GM19455 (cell line): ENCODE data around the gene UGT1A5.
"Not testable (repeated sequence)": the region's sequence is repeated elsewhere in the genome, so short reads cannot be mapped to it uniquely, and the experiment has no call there.

Experiments
- ATAC-seq: cut with Tn5 transposase; IDR thresholded peaks from one replicate; pipeline ENCODE4 v1.9.1; 2021; ENCODE audit not compliant: unreplicated experiment

Gene UGT1A5

DNA sequence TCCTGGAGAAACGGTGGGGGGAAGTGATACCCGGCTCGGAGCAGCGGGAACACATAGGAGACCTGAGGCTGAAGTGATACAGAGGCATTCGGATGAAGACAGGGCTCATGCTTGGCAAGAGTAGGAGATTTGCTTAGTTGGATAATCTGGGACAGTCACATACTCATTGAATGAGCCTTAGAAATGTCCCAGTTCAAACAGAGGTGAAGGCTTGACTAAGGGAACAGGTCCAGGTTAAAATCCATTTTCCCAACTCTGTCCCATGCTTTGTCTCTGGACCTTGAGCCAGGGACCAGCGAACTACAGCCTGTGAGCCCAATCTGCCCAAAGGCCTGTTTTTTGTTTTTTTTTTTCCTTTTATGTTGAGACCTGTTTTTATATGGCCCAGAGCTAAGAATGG lies 18.7 kb upstream of the UGT1A5 start:
- no peak for ATAC-seq

DNA sequence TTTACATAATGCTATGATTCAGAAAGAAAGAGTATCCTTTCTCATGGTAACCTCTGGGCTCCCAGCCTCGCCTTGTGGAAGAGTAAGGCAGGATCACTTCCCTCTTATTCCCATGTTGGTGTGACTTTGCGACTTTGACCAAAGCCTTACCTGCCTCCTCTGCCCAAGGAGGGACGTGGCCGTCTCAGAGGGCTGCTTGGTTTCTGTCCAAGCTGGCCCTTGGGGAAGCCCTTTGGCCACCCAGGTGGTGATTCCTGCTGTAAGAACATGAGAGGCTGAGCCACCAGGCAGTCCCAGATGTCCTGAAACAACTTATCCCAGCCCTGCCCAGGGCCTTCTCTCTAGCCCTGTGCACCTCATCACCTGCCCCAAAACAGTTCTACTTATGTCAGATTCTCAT lies 14.0 kb upstream of the UGT1A5 start:
- no peak for ATAC-seq

DNA sequence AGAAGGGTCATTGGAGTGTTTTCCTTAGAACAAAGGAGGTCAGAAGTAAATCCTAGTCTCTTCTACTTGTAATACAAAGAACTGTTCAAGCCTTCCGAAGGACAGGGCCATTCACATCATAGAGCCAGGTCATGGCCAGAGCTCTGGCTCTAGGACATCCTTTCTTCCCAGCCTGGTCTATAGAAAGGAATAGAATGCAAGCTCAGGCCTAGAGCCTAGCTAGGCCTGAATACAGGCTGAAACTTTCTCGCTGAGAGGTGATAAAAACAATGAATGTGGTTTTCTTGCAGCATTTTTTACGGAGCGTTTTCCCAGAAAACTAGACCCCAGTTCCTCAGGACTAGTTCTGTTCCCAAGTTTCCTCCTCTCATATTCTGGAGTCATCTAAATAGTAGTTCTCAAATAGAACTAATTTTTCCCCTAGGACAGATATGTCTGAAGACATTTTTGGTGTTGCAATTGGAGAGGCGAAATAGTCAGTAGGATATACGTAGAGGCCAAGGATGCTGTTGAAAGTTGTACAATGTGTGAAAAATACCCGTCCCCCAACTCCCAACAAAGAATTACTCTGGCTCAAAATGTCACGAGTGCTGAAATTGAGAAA lies 13.2 kb upstream of the UGT1A5 start:
- ATAC-seq, result no peak

DNA sequence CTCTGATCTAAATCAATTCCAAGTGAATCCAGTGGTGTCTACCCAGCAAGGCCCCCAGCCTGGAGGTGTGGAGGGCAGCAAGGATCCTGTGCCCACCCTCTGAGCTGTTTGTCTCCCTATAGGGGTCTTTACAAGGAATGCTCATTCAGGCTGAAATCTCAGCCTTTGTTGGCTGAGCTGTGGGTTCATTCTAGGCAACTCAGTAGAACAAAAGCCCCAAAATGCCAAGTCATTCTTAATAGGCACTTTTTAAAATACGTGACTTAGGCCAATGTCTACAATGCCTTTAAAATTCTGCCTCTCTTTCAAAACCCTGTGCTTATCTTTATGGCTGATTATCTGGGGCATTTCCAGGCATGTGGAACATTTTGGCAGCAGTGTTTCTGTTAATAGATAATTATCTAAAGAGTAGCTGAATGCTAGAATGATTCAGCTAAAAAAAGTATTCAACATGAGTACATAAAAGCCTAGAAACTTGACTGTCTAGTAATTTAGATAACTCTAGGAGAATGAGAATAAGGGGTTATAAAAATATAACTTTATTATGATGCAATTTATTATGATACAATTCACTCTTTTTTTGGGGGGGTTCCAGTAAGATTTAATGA lies 12.6 kb upstream of the UGT1A5 start:
- ATAC-seq, result no peak

DNA sequence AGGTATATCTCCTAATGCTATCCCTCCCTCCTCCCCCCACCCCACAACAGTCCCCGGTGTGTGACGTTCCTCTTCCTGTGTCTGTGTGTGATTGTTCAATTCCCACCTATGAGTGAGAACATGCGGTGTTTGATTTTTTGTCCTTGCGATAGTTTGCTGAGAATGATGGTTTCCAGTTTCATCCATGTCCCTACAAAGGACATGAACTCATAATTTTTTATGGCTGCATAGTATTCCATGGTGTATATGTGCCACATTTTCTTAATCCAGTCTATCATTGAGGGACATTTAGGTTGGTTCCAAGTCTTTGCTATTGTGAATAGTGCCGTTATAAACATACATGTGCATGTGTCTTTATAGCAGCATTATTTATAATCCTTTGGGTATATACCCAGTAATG lies 11.9 kb upstream of the UGT1A5 start:
- not testable (repeated sequence) for ATAC-seq

DNA sequence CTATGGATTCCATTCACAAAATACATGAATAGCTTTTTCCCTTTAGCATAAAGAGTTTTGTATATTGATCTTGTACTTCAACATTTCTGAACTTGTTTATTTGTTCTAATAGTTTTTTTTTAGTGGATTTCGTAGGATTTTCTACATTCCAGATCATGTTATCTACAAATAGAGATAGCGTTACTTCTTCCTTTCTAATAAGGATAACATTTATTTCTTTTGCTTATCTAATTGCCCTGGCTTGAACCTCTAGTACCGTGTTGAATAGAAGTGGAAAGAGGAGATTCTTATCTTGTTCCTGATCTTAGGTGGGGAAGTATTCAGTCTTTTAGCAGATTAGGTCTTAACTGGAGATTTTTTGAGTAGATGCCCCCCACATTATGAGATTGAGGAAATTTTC lies 10.5 kb upstream of the UGT1A5 start:
- no peak for ATAC-seq

DNA sequence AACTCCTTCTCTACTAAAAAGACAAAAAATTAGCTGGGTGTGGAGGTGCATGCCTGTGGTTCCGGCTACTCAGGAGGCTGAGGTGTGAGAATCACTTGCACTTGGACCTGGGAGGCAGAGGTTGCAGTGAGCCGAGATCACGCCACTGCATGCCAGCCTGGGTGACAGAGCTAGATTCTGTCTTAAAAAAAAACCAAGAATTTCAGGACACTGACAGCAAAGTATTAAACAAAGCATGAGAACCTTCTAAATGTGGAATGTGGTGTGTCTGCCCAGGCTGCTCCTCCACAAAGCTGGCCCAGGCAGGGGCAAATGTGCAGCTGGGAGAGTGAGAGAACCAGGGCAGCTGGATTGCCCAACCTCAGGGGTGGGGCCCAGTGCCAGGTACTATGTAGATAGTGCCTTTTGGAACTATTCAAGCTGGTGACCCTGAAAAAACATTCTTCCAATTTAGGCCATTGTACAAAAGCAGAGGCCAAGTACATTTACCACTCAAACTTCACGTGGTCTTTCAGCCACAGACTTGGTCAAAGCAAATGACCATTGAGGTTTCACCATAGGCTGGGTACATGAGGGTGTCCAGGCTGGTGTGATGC lies 6.7 kb upstream of the UGT1A5 start:
- no peak for ATAC-seq

DNA sequence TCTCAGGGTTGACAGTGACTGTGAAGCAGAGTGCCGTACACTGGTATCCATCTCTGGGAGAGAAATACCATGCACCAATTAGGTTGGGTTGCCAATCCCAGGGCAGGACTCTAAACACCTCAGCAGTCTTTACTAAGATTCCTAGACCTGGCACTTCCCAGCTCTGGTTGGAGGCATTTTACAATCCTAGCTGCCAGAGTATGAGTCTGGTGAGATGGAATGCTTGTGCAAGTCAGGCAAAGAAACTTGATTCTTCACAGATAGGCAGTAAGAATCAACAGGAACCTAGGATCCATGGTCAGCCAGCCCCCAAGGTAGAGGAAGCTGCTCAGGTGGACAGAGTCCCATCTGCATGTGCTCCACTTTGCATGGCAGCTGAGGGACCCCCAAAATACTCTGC lies 6.0 kb upstream of the UGT1A5 start:
- ATAC-seq, result no peak

DNA sequence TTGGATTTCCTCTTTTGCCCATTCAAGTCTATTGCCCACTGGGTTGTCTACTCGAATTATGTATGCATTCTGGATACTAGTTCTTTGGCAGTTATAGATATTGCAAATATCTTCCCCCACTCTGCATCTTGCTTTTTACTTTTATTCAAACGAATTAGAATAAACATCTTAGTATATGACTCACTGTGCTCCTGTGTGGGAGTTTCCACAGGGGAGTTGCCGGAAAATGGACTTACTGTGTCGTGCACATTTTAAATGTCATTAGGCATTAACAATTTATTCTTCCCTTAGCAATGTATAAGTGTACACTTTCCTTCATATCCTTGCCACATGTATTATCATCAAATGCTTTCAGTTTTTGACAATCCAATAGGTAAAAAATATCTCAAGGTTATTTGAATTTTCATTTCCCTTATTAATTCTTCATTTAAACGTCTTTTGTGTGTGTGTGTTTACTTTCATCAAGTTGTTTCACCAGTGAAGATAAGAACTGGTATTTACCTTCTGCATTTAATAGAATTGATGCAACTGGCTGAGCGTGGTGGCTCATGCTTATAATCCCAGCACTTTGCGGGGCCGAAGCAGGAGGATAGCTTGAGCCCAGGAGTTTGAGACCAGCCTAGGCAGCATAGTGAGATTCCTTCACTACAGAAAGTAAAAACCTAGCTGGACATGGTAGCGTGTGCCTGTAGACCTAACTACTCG lies 4.6 kb upstream of the UGT1A5 start:
- no peak for ATAC-seq

DNA sequence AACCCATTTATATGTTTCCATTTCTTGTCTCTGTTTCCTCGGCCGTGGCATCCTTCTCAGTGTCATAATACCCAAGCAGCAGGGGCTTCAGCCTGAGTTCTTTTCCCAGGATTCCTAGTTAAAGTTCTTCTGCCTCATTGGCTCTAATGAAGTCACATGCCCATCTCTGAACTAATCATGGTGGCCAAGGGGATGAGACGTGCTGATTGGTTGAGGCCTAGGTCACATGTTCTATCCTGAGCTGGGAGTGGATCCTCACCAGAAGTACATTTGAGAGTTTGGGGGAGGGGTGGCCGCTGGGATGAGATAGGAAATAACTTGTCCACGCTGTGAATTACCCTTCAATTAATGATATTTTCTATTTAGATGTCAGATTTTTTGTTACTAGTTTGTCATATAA lies 3.8 kb upstream of the UGT1A5 start:
- no peak for ATAC-seq

DNA sequence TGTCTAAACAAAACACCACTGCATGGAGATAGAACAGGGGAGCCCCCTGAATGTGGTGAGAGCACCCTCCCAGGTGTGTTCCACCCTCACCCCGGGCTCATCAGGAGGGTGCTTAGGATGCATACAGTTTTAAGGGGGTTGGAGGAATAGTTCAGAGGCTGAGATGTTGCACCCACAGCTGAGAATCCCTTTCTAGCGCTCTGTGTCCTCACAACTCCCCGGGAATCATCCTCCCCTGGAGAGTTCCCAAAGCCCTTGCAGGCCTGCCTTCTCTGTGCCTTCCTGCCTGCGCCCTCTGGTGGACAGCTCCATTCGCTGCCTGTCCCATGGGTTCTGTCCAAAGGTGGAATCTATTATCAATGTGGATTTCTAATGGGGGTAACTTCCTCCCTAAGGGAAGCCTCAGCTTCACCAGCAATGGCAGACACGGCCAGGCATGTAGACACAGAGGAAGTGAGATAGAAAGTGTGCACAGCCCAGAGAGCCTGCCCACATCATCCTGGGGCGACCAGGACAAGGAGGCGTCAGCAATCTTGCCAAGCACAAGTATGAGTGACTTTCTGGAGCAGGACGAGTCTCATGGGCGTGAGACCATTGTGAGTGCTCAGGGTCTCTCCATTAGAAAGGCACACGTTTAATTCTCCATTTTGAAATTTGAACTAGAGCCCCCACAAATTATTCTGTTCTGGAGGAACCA lies 1.2 kb upstream of the UGT1A5 start:
- ATAC-seq, result no peak

DNA sequence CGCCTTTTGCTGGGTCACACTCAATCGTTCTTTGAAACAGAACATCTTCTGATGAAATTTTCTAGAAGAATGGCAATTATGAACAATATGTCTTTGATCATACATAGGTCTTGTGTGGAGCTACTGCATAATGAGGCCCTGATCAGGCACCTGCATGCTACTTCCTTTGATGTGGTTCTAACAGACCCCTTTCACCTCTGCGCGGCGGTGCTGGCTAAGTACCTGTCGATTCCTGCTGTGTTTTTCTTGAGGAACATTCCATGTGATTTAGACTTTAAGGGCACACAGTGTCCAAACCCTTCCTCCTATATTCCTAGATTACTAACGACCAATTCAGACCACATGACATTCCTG lies 532 bp downstream of the UGT1A5 start:
- no peak for ATAC-seq

DNA sequence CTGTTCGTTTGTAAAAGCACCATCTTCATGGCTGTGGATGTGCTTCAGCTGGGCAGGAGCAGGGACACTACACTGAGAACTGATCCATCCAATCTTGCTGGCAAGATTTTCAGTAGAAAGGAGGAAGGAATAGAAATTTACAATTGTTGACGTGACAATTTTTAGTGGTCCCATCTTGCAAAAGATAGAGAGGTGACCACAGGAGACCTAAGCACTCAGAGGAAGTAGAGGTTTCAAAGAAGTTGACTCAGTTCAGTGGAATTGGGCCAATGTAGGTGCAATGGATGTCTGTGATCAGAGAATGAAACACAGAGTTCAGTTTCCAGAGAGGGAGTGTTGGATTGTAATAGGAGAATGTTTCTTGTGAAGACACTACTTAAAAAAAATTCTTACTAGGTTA lies 1.4 kb downstream of the UGT1A5 start:
- no peak for ATAC-seq

DNA sequence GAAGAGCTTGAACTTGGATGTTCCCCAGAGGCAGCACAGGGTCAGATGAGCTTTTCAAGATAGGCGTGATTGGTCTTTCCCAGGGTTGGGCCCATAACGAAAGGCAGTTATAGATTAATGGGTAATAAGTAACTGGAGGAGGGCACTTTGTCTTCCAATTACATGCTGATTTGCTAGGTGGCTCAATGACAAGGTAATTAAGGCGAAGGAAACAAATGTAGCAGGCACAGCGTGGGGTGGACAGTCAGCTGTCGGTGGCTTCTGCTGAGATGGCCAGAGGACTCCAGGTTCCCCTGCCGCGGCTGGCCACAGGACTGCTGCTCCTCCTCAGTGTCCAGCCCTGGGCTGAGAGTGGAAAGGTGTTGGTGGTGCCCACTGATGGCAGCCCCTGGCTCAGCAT lies 5.8 kb downstream of the UGT1A5 start, which contains the start of gene UGT1A4:
Gene UGT1A4, plus strand, starts transcription at position 185 of the 400 bp plus-strand sequence. Its CDS starts 85 bp downstream, at position 270.
- ATAC-seq, result no peak

DNA sequence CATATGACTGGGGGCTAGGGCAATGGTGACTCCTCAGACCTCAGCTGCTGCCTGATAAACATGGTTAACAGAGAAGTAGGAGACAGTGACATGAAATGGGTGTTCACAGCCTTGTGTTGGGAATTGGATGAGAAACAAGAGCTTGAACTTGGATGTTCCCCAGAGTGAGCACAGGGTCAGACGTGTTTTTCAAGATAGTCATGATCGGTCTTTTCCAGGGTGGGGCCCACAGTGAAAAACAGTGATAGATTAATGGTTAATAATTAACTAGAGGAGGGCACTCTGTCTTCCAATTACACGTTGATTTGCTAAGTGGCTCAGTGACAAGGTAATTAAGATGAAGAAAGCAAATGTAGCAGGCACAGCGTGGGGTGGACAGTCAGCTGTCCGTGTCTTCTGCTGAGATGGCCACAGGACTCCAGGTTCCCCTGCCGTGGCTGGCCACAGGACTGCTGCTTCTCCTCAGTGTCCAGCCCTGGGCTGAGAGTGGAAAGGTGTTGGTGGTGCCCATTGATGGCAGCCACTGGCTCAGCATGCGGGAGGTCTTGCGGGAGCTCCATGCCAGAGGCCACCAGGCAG lies 16.1 kb downstream of the UGT1A5 start, which contains the start of gene UGT1A3:
Gene UGT1A3, plus strand, starts transcription at position 320 of the 579 bp plus-strand sequence. Its CDS starts 85 bp downstream, at position 405.
- no peak for ATAC-seq

DNA sequence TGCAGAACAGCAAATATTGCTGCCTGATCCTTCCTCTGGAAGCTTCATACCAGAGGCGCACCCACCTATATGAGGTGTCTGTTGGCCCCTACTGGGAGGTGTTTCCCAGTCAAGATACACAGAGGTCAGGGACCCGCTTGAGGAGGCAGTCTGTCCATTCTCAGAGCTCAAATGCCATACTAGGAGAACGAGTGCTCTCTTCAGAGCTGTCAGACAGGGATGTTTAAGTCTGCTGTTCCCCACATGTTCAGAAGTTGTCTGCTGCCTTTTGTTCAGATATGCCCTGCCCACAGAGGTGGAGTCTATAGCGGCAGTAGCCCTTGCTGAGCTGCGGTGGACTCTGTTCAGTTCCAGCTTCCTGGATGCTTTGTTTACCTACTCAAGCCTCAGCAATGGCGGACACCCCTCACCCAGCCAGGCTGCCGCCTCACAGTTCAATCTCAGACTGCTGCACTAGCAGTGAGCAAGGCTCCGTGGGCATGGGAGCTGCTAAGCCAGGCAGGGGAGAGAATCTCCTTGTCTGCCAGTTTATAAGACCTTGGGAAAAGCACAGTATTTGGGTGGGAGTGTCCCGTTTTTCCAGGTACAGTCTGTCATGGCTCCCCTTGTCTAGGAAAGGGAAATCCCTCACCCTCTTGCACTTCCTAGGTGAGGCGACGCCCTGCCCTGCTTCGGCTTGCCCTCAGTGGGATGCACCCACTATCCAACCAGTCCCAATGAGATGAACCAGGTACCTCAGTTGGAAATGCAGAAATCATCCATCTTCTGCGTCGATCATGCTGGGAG lies 24.4 kb downstream of the UGT1A5 start:
- ATAC-seq, result not testable (repeated sequence)

DNA sequence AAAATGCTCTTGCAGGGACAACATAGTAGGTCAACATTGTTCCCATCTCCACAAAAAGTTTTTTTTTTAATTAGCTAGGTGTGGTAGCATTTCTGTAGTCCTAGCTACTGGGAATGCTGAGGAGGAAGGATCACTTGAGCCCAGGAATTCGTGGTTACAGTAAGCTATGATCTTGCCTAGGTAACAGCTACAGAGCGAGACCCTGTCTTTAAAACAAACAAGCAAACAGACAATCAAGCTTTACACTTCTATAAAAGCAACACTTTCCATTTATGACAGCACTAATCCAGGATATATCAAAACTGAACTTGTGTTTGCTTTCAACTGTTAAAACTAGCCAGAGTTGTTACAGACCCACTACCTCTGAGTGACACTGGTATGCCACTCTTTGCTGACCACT lies 28.2 kb downstream of the UGT1A5 start:
- no peak for ATAC-seq

DNA sequence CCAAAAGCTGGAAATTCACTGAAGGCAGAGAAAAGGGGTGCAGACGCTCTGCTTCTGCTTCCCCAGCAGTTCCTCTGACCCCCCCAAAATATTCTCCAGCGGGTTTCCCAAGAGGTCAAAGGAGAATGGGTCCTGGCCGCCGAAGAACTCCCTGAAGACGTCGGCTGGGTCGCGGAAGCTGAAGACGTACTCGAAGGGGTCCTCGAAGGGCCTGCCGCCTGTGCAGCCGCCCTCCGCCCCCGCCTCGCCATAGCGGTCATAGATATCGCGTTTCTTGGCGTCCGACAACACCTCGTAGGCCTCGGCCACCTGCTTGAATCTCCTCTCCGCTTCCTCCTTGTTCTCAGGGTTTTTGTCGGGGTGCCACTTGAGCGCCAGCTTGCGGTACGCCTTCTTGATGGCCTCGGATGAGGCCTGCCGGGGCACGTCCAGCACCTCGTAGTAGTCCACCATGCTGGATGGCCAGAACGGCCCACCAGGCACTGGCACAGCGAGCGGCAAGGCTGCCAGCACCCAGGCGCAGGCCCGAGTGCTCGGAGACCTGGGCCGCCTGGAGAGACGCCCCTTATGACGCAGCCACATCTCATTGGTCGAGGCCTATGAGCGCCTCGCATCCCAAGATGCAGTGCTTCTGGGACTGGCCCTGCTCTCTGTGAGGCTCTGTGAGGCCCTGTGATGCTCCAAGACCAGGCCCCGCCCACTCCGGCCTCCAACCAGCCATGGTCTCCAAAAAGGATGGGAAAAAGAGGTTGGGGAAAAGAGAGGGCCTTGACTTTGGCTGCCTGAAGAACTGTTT lies 31.0 kb downstream of the UGT1A5 start:
- ATAC-seq, result no peak

DNA sequence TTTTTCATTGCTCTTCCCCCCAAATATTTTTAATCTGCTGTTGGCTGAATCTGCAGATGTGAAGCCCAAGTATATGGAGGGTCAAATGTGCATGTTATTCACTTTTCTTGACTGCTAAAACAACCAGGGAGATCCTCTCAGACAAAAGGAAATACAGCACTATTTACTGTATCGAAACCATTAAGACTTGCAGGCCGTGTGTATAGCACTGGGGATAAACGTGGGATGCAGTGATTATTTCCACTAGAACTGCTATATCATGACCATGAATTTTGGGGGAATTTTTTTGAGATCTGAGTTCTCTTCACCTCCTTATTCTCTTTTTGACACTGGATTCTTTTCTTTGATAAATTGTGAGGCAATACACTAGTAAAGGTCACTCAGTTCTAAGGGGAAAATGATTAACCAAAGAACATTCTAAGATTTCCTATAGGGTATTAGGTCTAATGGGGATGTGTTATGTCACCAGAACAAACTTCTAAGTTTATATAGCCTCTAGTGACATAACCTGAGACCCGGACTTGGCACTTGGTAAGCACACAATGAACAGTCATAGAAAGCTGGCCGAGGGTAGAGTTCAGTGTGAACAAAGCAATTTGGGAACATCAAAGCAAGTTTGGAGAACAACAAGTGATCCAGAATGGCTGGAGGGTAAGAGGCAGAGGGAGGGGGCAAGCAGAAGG lies 32.5 kb downstream of the UGT1A5 start:
- ATAC-seq, result no peak
